Gastroesophageal sphincter (tissue), 3 donors: ENCODE data around the gene KCNMA1.

Source experiments
- POLR2A ChIP-seq, 2 donors: fragments of 450-650 bp; IDR thresholded peaks; one replicate each; pipeline ENCODE4 v1.6.1; 2017; ENCODE audit warnings: antibody characterized with exemption in 2 of 2, mild to moderate bottlenecking in 2 of 2, moderate library complexity in 1 of 2
- POLR2AphosphoS5 ChIP-seq: sonication (generic); formaldehyde crosslinking; IDR thresholded peaks from one replicate; pipeline ENCODE4 v1.6.1; 2017; ENCODE audit warnings: antibody characterized with exemption
- TF ChIP-seq, protein P1 (sequence below), 4 experiments: fragments of 200-600 bp in 2 of 4; fragments of 450-650 bp in 2 of 4; sonication (generic) in 1 of 4; IDR thresholded peaks; one replicate each; pipeline ENCODE4 v1.5.1; 2017 to 2019; ENCODE audit warnings: antibody characterized with exemption in 4 of 4, mild to moderate bottlenecking in 2 of 4, moderate library complexity in 2 of 4

DNA sequence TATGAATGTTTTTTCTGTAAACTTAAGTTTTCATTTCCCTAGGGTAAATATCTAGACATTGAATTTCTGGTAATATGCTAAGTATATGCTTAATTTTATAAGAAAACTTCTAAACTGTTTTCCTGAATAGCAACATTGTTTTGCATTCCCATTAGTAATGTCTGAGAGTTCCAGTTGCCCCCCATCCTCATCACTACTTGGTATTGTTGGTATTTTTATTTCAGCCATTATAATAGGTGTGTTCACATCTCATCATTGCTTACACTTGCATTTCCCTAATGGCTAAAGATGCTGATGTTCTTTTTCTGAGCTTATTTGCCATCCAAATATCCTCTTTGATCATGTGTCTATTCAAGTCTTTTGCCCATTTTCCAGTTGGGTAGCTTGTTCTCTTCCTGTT lies 269.6 kb downstream of the KCNMA1 start:
- TF ChIP-seq, protein P1, sequence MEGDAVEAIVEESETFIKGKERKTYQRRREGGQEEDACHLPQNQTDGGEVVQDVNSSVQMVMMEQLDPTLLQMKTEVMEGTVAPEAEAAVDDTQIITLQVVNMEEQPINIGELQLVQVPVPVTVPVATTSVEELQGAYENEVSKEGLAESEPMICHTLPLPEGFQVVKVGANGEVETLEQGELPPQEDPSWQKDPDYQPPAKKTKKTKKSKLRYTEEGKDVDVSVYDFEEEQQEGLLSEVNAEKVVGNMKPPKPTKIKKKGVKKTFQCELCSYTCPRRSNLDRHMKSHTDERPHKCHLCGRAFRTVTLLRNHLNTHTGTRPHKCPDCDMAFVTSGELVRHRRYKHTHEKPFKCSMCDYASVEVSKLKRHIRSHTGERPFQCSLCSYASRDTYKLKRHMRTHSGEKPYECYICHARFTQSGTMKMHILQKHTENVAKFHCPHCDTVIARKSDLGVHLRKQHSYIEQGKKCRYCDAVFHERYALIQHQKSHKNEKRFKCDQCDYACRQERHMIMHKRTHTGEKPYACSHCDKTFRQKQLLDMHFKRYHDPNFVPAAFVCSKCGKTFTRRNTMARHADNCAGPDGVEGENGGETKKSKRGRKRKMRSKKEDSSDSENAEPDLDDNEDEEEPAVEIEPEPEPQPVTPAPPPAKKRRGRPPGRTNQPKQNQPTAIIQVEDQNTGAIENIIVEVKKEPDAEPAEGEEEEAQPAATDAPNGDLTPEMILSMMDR (IDR thresholded peaks at IDR 0.05) = no peak
- TF ChIP-seq POLR2AphosphoS5 (no peak), POLR2A (IDR thresholded peaks at IDR 0.05) (no peak)
